Measurements from ENCODE around the gene CARD6.

The CARD6 gene

GRCh38 chr5:40798012-40798800, 43.0 kb upstream of the CARD6 start, which contains the start of gene PRKAA1:
PRKAA1 (minus strand) TSS chr5:40798374; CDS start chr5:40798189, 185 bp downstream.
- TF ChIP-seq CTCF (IDR thresholded peaks at IDR 0.05; ENCODE audit: extremely low read depth, insufficient read depth, missing control alignments): peak; percentile 69
- peak; percentile 92 for DNase-seq (ENCODE audit: low spot score)
- in situ Hi-C loops (cut with MboI; ENCODE audit: low pct_unique_long_range_greater_than_20kb, low sequenced_read_pairs, unreplicated experiment): no loop called here

GRCh38 chr5:40798801-40799210, 42.4 kb upstream of the CARD6 start:
- TF ChIP-seq CTCF (IDR thresholded peaks at IDR 0.05; ENCODE audit: extremely low read depth, insufficient read depth, missing control alignments): no peak
- no peak for DNase-seq (ENCODE audit: low spot score)
- in situ Hi-C loops (cut with MboI; ENCODE audit: low pct_unique_long_range_greater_than_20kb, low sequenced_read_pairs, unreplicated experiment): no loop called here

- DNase-seq (ENCODE audit: low spot score): no peak
- in situ Hi-C loops (cut with MboI; ENCODE audit: low pct_unique_long_range_greater_than_20kb, low sequenced_read_pairs, unreplicated experiment): no loop called here
- TF ChIP-seq CTCF (IDR thresholded peaks at IDR 0.05; ENCODE audit: extremely low read depth, insufficient read depth, missing control alignments): no peak
These were observed 41.9 kb upstream of the CARD6 start for GRCh38 chr5:40799258-40799657.

- DNase-seq (ENCODE audit: low spot score): no peak
- in situ Hi-C loops (cut with MboI; ENCODE audit: low pct_unique_long_range_greater_than_20kb, low sequenced_read_pairs, unreplicated experiment): no loop called here
- TF ChIP-seq CTCF (IDR thresholded peaks at IDR 0.05; ENCODE audit: extremely low read depth, insufficient read depth, missing control alignments): no peak
These were observed 39.2 kb upstream of the CARD6 start for GRCh38 chr5:40801771-40802562.

GRCh38 chr5:40812125-40812524, 29.0 kb upstream of the CARD6 start:
- DNase-seq (ENCODE audit: low spot score): no peak
- no peak for TF ChIP-seq CTCF (IDR thresholded peaks at IDR 0.05; ENCODE audit: extremely low read depth, insufficient read depth, missing control alignments)
- in situ Hi-C loops (cut with MboI; ENCODE audit: low pct_unique_long_range_greater_than_20kb, low sequenced_read_pairs, unreplicated experiment): no loop called here

- DNase-seq (ENCODE audit: low spot score): no peak
- TF ChIP-seq CTCF (IDR thresholded peaks at IDR 0.05; ENCODE audit: extremely low read depth, insufficient read depth, missing control alignments): no peak
- in situ Hi-C loops (cut with MboI; ENCODE audit: low pct_unique_long_range_greater_than_20kb, low sequenced_read_pairs, unreplicated experiment): no loop called here
These were observed 27.4 kb upstream of the CARD6 start for GRCh38 chr5:40813698-40814281.

Measured in GM13977 (cell line).